ENCODE measurements around the gene JARID2. TPM values are rescaled to one million over a fixed set of nuclear protein-coding genes. Genes with fewer than 3 reads are reported as not detected.

Gene JARID2
- total and polyA plus RNA-seq, 2 of the 13 experiments (the other 11 are each of a cell fraction or from before 2014, with no cell fraction given) = 7.5 to 10.3 TPM

DNA sequence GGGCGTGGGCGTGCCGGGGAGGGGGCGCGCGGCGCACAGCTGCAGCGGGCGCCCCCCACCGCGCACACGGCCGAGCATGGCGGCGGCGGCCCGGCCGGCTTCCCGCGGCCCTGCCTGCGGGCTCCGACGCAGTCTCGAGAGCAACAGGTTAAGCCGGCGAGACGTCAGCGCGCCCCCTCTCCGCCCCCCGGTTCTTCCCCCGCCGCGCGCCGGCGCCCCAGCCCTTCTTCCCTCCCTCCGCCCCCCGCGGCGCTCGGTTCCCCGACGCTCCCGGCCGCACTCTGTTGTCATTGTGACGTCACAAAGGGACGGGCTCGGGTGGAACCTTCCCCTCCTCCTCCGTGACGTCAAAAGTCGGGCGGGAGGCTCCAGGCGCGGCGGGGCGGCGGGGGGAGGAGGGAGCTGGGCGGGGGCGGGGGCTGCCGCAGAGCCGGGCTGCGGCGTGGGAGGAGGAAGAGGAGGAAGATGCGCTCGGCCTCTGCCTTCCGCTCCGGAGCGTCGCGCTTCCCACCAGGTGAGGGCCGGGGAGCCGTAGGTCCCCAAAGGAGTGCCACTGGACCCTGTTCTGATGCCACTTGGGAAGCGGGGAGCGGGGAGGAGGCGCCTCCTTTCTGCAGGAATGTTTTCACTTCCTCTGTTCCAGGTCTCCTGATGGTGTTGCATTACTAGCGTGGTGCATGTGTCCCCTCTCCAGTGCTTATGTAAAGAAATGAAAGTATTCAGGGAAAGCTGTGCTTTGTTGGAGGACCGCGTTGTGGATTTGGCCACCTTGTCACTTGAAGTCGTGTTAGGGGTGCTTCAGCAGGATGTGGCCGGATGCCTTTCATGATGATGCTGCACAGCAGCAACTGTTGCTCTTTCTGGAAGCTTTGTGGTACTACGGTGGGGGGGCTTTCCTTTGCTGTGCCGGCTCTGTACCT lies 2.8 kb downstream of the JARID2 start (continued):
- TF ChIP-seq, protein P1, sequence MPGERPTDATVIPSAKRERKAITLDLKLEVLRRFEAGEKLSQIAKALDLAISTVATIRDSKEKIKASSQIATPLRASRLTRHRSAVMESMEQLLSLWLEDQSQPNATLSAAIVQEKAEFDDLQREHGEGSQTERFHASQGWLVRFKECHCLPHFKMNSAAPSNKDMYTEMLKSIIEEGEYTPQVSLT (CRISPR knock-in tag; IDR thresholded peaks at IDR 0.05; ENCODE audit: borderline replicate concordance, low read depth) = no peak
- peak; percentile 91 for TF ChIP-seq CREM (IDR thresholded peaks at IDR 0.05)
- peak; percentile 89 for TF ChIP-seq CREM (CRISPR knock-in tag; IDR thresholded peaks at IDR 0.05)
- 0 out of 2 replicates have a peak, but pooled peaks have one; percentile 42 for TF ChIP-seq ZNF607 (CRISPR knock-in tag; IDR thresholded peaks at IDR 0.05; ENCODE audit: borderline replicate concordance)
- TF ChIP-seq ZNF430 (CRISPR knock-in tag; IDR thresholded peaks at IDR 0.05) = peak; percentile 50; the same call in 1 of the 2 replicates
- no peak for TF ChIP-seq ZNF660 (CRISPR knock-in tag; IDR thresholded peaks at IDR 0.05; ENCODE audit: borderline replicate concordance, low read depth)
- TF ChIP-seq ZNF574 (CRISPR knock-in tag; IDR thresholded peaks at IDR 0.05) = no peak
- no peak for TF ChIP-seq ZFYVE20 (CRISPR knock-in tag; IDR thresholded peaks at IDR 0.05; ENCODE audit: borderline replicate concordance, low read depth)
- no peak for TF ChIP-seq PLSCR1 (CRISPR knock-in tag; IDR thresholded peaks at IDR 0.05; ENCODE audit: borderline replicate concordance)
- TF ChIP-seq ZNF546 (CRISPR knock-in tag; conservative IDR thresholded peaks at IDR 0.05) = peak; percentile 62; the same call in 1 of the 2 replicates
- no peak for TF ChIP-seq ZNF576 (CRISPR knock-in tag; IDR thresholded peaks at IDR 0.05)
- TF ChIP-seq DR1 (CRISPR knock-in tag; IDR thresholded peaks at IDR 0.05) = no peak
- TF ChIP-seq RARA (CRISPR knock-in tag; IDR thresholded peaks at IDR 0.05) = no peak
- TF ChIP-seq KMT2B (CRISPR knock-in tag; IDR thresholded peaks at IDR 0.05) = peak; percentile 76
- peak; percentile 73 for TF ChIP-seq ATF7 (IDR thresholded peaks at IDR 0.05)
- TF ChIP-seq ATF7 (CRISPR knock-in tag; IDR thresholded peaks at IDR 0.05) = no peak
- TF ChIP-seq, protein P2, sequence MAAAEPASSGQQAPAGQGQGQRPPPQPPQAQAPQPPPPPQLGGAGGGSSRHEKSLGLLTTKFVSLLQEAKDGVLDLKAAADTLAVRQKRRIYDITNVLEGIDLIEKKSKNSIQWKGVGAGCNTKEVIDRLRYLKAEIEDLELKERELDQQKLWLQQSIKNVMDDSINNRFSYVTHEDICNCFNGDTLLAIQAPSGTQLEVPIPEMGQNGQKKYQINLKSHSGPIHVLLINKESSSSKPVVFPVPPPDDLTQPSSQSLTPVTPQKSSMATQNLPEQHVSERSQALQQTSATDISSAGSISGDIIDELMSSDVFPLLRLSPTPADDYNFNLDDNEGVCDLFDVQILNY (CRISPR knock-in tag; conservative IDR thresholded peaks at IDR 0.05) = no peak
- TF ChIP-seq JUNB (CRISPR knock-in tag; IDR thresholded peaks at IDR 0.05; ENCODE audit: borderline replicate concordance) = no peak
- no peak for TF ChIP-seq ZNF275 (CRISPR knock-in tag; IDR thresholded peaks at IDR 0.05; ENCODE audit: borderline replicate concordance)
- TF ChIP-seq ZNF670 (CRISPR knock-in tag; IDR thresholded peaks at IDR 0.05; ENCODE audit: borderline replicate concordance) = 0 out of 2 replicates have a peak, but pooled peaks have one; percentile 47
- TF ChIP-seq NFRKB (IDR thresholded peaks at IDR 0.05) = no peak

Data from HepG2 (cell line).